ENCODE data around the gene CDC5L. TPM values are rescaled to one million over a fixed set of nuclear protein-coding genes. Genes with fewer than 3 reads are reported as not detected.

The CDC5L gene
- total RNA-seq = 10 to 100 TPM; 16.7 to 20.1 (median 17.3) TPM

GRCh38 chr6:44387346-44388134 lies at the start of gene CDC5L:
CDC5L (plus strand) TSS chr6:44387706; CDS start chr6:44387824, 118 bp downstream.
- Histone ChIP-seq H3K27ac (peak within 1 kb of the TSS; percentile 96 to 99 (median 96)), H3K36me3 (peaks cover 0 to 15% (median 2%) of the 10 kb centered on the region in 3 donors), H3K27me3 (no peaks in the 10 kb centered on the region), H3K4me3 (peak within 1 kb of the TSS; percentile 66 to 97 (median 86)), H3K4me1 (peaks cover 0 to 33% (median 21%) of the 10 kb centered on the region in 4 donors), H3K9me3 (no peaks in the 10 kb centered on the region)
- peak; percentile 95 for DNase-seq (ENCODE audit: low spot score in 2 of 2)
- peak in 1 of 5 experiments; percentile 7 for TF ChIP-seq CTCF (IDR thresholded peaks at IDR 0.05)
- TF ChIP-seq EP300 (IDR thresholded peaks at IDR 0.05) = peak; percentile 75 to 98
- peak; percentile 75 to 91 for TF ChIP-seq POLR2A (IDR thresholded peaks at IDR 0.05)
- 1% methylated on average over 54 to 56 of the region's 56 CpGs for WGBS, 2 donors

- Histone ChIP-seq H3K36me3 (no peaks in the 10 kb centered on the region), H3K9me3 (no peaks in the 10 kb centered on the region), H3K27ac (peak overlapping the region in 2 of 4 donors; percentile 25 to 85), H3K4me3 (no peak overlapping the region), H3K27me3 (peaks cover 0 to 14% of the 10 kb centered on the region in 2 donors), H3K4me1 (peaks cover 0 to 36% (median 4%) of the 10 kb centered on the region in 4 donors)
- TF ChIP-seq CTCF (IDR thresholded peaks at IDR 0.05) (peak; percentile 53 to 77 (median 59)), EP300 (IDR thresholded peaks at IDR 0.05) (no peak), POLR2A (IDR thresholded peaks at IDR 0.05) (no peak)
- 4 to 9% methylated on average over 11 of the region's 11 CpGs for WGBS, 2 donors
- DNase-seq (ENCODE audit: low spot score in 2 of 2) = peak; percentile 53 to 87
Observed at GRCh38 chr6:44338228-44339122, 49.0 kb upstream of the CDC5L start.

- Histone ChIP-seq H3K4me1 (peaks cover 0 to 41% (median 4%) of the 10 kb centered on the region in 4 donors), H3K27ac (peak overlapping the region in 2 of 4 donors; percentile 25 to 85), H3K36me3 (no peaks in the 10 kb centered on the region), H3K27me3 (peaks cover 0 to 19% of the 10 kb centered on the region in 2 donors), H3K9me3 (no peaks in the 10 kb centered on the region), H3K4me3 (no peak overlapping the region)
- TF ChIP-seq POLR2A (IDR thresholded peaks at IDR 0.05) = no peak
- TF ChIP-seq EP300 (IDR thresholded peaks at IDR 0.05) = peak in 1 of 2 donors; percentile 9
- TF ChIP-seq CTCF (IDR thresholded peaks at IDR 0.05) = no peak
- 65 to 66% methylated on average over 4 to 5 of the region's 5 CpGs for WGBS, 2 donors
- DNase-seq (ENCODE audit: low spot score in 2 of 2) = peak; percentile 57 to 79
Observed at GRCh38 chr6:44339301-44339700, 48.2 kb upstream of the CDC5L start.

GRCh38 chr6:44339763-44340625 lies 47.5 kb upstream of the CDC5L start:
- DNase-seq (ENCODE audit: low spot score in 2 of 2) = no peak
- 68 to 74% methylated on average over 3 to 7 of the region's 7 CpGs for WGBS, 2 donors
- TF ChIP-seq POLR2A (IDR thresholded peaks at IDR 0.05) = no peak
- no peak for TF ChIP-seq CTCF (IDR thresholded peaks at IDR 0.05)
- no peak for TF ChIP-seq EP300 (IDR thresholded peaks at IDR 0.05)
- H3K4me1 ChIP-seq = peaks cover 0 to 47% (median 4%) of the 10 kb centered on the region in 4 donors
- no peaks in the 10 kb centered on the region for H3K9me3 ChIP-seq
- H3K4me3 ChIP-seq = no peak overlapping the region
- H3K27ac ChIP-seq = peak overlapping the region in 1 of 4 donors; percentile 85
- no peaks in the 10 kb centered on the region for H3K36me3 ChIP-seq
- peaks cover 0 to 19% of the 10 kb centered on the region in 2 donors for H3K27me3 ChIP-seq

All from tibial nerve (tissue), 4 donors.